ENCODE results near the gene ACOT2.
"Not testable (repeated sequence)": the region's sequence is repeated elsewhere in the genome, so short reads cannot be mapped to it uniquely, and the experiment has no call there.

DNA sequence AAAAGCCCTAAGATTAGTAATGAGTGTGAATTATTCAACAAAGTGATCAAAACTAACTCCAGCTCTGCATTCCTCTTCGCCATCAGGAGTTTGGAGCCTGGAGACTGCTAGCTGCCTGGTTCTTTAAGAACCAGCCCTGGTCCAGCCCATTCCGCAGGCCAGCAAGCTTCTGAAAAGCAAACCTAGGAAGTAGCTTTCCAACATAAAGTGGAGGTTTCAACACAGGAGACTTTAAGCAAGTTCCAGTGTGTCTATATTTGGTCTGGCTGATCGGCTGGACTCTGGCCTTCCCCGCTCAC, 178 bp upstream of the ACOT2 start:
- TF ChIP-seq, protein P1, sequence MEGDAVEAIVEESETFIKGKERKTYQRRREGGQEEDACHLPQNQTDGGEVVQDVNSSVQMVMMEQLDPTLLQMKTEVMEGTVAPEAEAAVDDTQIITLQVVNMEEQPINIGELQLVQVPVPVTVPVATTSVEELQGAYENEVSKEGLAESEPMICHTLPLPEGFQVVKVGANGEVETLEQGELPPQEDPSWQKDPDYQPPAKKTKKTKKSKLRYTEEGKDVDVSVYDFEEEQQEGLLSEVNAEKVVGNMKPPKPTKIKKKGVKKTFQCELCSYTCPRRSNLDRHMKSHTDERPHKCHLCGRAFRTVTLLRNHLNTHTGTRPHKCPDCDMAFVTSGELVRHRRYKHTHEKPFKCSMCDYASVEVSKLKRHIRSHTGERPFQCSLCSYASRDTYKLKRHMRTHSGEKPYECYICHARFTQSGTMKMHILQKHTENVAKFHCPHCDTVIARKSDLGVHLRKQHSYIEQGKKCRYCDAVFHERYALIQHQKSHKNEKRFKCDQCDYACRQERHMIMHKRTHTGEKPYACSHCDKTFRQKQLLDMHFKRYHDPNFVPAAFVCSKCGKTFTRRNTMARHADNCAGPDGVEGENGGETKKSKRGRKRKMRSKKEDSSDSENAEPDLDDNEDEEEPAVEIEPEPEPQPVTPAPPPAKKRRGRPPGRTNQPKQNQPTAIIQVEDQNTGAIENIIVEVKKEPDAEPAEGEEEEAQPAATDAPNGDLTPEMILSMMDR (conservative IDR thresholded peaks at IDR 0.05; ENCODE audit: low read length), result not testable (repeated sequence)
- TF ChIP-seq EZH2phosphoT487 (IDR thresholded peaks at IDR 0.05; ENCODE audit: borderline replicate concordance, low read depth, low read length), result not testable (repeated sequence)
